PFSK-1 (cell line): ENCODE results near the gene C1QC.
A peak's percentile ranks its signal among the peaks of the same experiment; 100 is the strongest.

Source experiments
- POLR2AphosphoS5 ChIP-seq: IDR thresholded peaks from 2 replicates; pipeline ENCODE4 v1.6.1; 2012; ENCODE audit warnings: low read depth, mild to moderate bottlenecking, control low read depth, low read length, moderate library complexity
- SIN3A ChIP-seq: IDR thresholded peaks from 2 replicates; pipeline ENCODE4 v1.6.1; 2012; ENCODE audit warnings: mild to moderate bottlenecking, low read length, moderate library complexity, borderline replicate concordance; ENCODE audit not compliant: insufficient read depth
- TF ChIP-seq, protein P1 (sequence below), 2 experiments: IDR thresholded peaks; 2 replicates each; pipeline versions ENCODE4 v1.6.1 to v1.8.0; 2011 to 2012; ENCODE audit warnings: low read depth in 2 of 2, low read length in 2 of 2, control low read depth in 1 of 2, inconsistent platforms in 1 of 2, mild to moderate bottlenecking in 1 of 2, moderate library complexity in 1 of 2; ENCODE audit not compliant: insufficient read depth in 1 of 2

DNA sequence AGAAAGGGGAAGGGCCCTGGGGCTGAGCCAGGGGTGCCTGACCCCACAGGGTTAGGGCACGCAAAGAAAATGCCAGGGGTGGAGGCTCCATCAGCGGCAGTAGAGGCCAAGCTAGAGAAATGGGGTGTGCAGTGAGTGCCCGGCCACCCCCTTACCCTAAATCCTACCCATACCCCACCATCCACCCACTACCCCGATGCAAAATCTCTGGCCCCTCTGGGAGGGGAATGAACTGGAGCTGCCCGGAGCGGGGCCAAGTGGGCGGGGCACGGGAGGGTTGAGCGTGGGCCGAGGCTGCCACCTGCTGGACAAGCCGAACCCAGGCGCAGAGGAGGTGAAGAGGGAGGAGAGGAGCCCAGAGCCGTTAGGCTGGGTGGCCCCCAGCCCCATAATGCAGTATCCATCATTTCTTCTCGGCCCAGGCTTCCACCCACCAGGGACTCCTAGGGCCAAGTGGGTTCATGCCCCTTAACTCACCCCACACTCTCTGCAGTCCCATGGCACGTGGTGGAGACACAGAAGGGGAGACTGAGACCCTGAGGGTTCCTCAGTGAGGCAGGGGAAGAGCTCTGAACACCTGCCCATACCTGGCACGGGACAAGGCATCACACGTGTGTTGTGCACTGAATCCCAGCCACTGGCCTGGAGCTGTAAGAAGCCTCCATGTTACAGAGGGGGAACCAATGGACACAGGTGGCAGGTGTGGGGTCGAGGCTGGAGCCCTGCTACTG is 1.4 kb upstream of the C1QC start:
- TF ChIP-seq POLR2AphosphoS5 (no peak), SIN3A (no peak)
- TF ChIP-seq, protein P1, sequence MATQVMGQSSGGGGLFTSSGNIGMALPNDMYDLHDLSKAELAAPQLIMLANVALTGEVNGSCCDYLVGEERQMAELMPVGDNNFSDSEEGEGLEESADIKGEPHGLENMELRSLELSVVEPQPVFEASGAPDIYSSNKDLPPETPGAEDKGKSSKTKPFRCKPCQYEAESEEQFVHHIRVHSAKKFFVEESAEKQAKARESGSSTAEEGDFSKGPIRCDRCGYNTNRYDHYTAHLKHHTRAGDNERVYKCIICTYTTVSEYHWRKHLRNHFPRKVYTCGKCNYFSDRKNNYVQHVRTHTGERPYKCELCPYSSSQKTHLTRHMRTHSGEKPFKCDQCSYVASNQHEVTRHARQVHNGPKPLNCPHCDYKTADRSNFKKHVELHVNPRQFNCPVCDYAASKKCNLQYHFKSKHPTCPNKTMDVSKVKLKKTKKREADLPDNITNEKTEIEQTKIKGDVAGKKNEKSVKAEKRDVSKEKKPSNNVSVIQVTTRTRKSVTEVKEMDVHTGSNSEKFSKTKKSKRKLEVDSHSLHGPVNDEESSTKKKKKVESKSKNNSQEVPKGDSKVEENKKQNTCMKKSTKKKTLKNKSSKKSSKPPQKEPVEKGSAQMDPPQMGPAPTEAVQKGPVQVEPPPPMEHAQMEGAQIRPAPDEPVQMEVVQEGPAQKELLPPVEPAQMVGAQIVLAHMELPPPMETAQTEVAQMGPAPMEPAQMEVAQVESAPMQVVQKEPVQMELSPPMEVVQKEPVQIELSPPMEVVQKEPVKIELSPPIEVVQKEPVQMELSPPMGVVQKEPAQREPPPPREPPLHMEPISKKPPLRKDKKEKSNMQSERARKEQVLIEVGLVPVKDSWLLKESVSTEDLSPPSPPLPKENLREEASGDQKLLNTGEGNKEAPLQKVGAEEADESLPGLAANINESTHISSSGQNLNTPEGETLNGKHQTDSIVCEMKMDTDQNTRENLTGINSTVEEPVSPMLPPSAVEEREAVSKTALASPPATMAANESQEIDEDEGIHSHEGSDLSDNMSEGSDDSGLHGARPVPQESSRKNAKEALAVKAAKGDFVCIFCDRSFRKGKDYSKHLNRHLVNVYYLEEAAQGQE (IDR thresholded peaks at IDR 0.05; ENCODE audit: insufficient read depth in 1 of 2, low read depth in 2 of 2, low read length in 2 of 2), result 0 out of 4 replicates have a peak, but pooled peaks of 1 of the 2 experiments have one; percentile 20
